Smooth muscle cell (in vitro differentiated cells): ENCODE measurements around the gene TMEM213. TPM values are rescaled to one million over a fixed set of nuclear protein-coding genes. Genes with fewer than 3 reads are reported as not detected.

Experiments
- DNase-seq: peaks from one replicate; lab custom pipeline; 2025; ENCODE audit not compliant: unreplicated experiment; lab: John Stamatoyannopoulos, UW
- H2AFZ ChIP-seq: fragments of 200-600 bp; sonication (generic); 2 replicates; pipeline ENCODE4 v1.6.0; 2016; ENCODE audit warnings: antibody characterized with exemption, low read depth, mild to moderate bottlenecking
- H3F3A ChIP-seq: fragments of 200-600 bp; sonication (generic); 2 replicates; pipeline ENCODE4 v1.6.0; 2017; ENCODE audit warnings: antibody characterized with exemption, low read depth
- H3K27ac ChIP-seq: fragments of 200-600 bp; sonication (generic); 2 replicates; pipeline ENCODE4 v1.5.1; 2016; ENCODE audit warnings: low read depth, mild to moderate bottlenecking
- H3K27me3 ChIP-seq: fragments of 200-600 bp; sonication (generic); 2 replicates; pipeline ENCODE4 v1.6.1; 2016; ENCODE audit warnings: low read depth, mild to moderate bottlenecking
- H3K36me3 ChIP-seq: fragments of 200-600 bp; sonication (generic); 2 replicates; pipeline ENCODE4 v1.5.1; 2016; ENCODE audit warnings: low read depth
- H3K4me1 ChIP-seq: fragments of 200-600 bp; sonication (generic); 2 replicates; pipeline ENCODE4 v1.5.1; 2016; ENCODE audit warnings: low read depth
- H3K4me2 ChIP-seq: fragments of 200-600 bp; sonication (generic); 2 replicates; pipeline ENCODE4 v1.6.0; 2016; ENCODE audit warnings: mild to moderate bottlenecking
- H3K4me3 ChIP-seq: fragments of 200-600 bp; sonication (generic); 2 replicates; pipeline ENCODE4 v1.5.1; 2016; ENCODE audit warnings: mild to moderate bottlenecking
- H3K79me2 ChIP-seq: fragments of 200-600 bp; sonication (generic); 2 replicates; pipeline ENCODE4 v1.6.0; 2016; ENCODE audit warnings: low read depth, mild to moderate bottlenecking
- H3K9ac ChIP-seq: fragments of 200-600 bp; sonication (generic); 2 replicates; pipeline ENCODE4 v1.6.0; 2016; ENCODE audit warnings: low read depth
- H3K9me3 ChIP-seq: fragments of 200-600 bp; sonication (generic); replicated peaks from 2 replicates; pipeline ENCODE4 v1.5.1; 2016; ENCODE audit warnings: low read depth
- H4K20me1 ChIP-seq: fragments of 200-600 bp; sonication (generic); 2 replicates; pipeline ENCODE4 v1.6.0; 2016; ENCODE audit warnings: low read depth
- WGBS: methylation state at CpG from one replicate; pipeline ENCODE4 v1.1.7; 2016; ENCODE audit warnings: low lambda C conversion rate; 5-methylcytosine and 5-hydroxymethylcytosine counted together
- polyA plus RNA-seq: library from polyadenylated mRNA; unstranded; fragments of >200 nt; fragmentation: Nextera tagmentation; extraction: Ambion mirVana; gene quantifications from 2 replicates; pipeline ENCODE4 v1.2.1, GENCODE V29; 2016
- total RNA-seq: library from RNA; depleted of rRNA; stranded (reverse); fragments of >200 nt; gene quantifications from 2 replicates; pipeline ENCODE4 v1.2.3, GENCODE V29; 2014
- TF ChIP-seq, protein P1 (sequence below): fragments of 200-600 bp; sonication (generic); IDR thresholded peaks from 2 replicates; pipeline ENCODE4 v1.5.1; 2017; ENCODE audit warnings: borderline replicate concordance, mild to moderate bottlenecking, antibody characterized with exemption; ENCODE audit not compliant: insufficient read depth, poor library complexity, severe bottlenecking

Gene TMEM213, protein sequence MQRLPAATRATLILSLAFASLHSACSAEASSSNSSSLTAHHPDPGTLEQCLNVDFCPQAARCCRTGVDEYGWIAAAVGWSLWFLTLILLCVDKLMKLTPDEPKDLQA
- total RNA-seq, result not detected in 2 replicates
- not detected in 2 replicates for polyA plus RNA-seq

DNA sequence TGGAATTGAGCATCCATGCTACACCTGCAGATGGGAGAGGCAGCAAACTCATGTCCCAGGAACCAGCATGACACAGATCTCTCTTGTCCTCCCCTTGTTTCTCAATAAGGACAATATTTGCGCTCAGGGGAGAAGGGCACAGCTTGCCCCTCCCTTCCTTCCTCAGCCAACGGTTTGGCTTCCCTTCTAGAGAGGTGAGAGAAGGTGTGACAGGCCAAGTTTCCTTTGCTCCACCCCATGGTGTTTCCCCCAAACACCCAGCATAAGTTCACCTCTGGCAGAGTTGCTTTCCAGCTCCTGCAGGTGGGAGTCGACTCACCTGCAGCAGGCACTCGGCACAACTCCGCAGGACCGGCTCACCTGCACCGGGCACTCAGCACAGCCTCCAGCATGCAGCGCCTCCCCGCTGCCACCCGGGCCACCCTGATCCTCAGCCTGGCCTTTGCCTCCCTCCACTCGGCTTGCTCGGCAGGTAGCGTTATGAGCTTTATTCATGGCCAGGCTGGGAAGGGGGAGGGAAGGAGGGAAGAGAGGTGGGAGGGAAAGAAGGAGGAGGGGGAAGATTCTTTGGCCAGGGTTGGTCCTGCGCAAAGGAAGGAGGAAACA is at the start of gene TMEM213, which contains the start of gene ATP6V0A4:
TMEM213 (plus strand) TSS at position 280 of the 606 bp plus-strand sequence; CDS start at position 391, 111 bp downstream.
ATP6V0A4 (minus strand) TSS at position 482 of the 606 bp plus-strand sequence. CDS start 26,949 bp downstream, outside the sequence.
- DNase-seq, result no peak
- 15% methylated on average over 14 of the region's 14 CpGs for WGBS

DNA sequence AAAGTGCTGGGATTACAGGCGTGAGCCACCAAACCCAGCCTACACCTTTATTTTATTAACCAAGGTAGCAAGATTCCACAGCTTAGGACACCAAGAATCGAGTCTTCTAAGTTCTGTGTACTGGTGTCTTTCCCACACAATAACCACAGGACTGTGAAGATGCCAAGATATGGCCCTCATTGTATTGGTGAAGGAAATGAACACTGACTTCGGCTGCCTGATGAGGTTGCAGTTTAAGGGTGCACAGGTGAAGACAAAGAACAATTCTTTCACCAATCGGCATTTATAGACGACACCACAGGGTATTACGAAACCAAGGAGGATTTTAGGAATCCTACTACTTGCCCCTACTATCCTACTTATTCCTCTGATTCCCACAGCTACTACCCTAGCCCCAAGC is 49.1 kb upstream of the TMEM213 start:
- DNase-seq, result no peak
- Histone ChIP-seq H4K20me1 (no peaks in the 10 kb centered on the region), H3K36me3 (no peaks in the 10 kb centered on the region), H3K79me2 (no peaks in the 10 kb centered on the region), H3K9ac (no peak overlapping the region), H3F3A (no peaks in the 10 kb centered on the region), H3K4me1 (no peaks in the 10 kb centered on the region), H3K9me3 (no peaks in the 10 kb centered on the region), H3K27me3 (no peaks in the 10 kb centered on the region), H3K27ac (no peak overlapping the region), H3K4me3 (no peak overlapping the region), H3K4me2 (no peak overlapping the region), H2AFZ (no peak overlapping the region)
- TF ChIP-seq, protein P1, sequence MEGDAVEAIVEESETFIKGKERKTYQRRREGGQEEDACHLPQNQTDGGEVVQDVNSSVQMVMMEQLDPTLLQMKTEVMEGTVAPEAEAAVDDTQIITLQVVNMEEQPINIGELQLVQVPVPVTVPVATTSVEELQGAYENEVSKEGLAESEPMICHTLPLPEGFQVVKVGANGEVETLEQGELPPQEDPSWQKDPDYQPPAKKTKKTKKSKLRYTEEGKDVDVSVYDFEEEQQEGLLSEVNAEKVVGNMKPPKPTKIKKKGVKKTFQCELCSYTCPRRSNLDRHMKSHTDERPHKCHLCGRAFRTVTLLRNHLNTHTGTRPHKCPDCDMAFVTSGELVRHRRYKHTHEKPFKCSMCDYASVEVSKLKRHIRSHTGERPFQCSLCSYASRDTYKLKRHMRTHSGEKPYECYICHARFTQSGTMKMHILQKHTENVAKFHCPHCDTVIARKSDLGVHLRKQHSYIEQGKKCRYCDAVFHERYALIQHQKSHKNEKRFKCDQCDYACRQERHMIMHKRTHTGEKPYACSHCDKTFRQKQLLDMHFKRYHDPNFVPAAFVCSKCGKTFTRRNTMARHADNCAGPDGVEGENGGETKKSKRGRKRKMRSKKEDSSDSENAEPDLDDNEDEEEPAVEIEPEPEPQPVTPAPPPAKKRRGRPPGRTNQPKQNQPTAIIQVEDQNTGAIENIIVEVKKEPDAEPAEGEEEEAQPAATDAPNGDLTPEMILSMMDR, result no peak
- WGBS, result 96% methylated on average over 6 of the region's 6 CpGs

More for the DNA sequence above, at the start of gene TMEM213, which contains the start of gene ATP6V0A4:
- TF ChIP-seq, protein P1, result no peak
- H3K36me3 ChIP-seq, result no peaks in the 10 kb centered on the region
- H2AFZ ChIP-seq, result no peak within 1 kb of the TSS
- no peaks in the 10 kb centered on the region for H3F3A ChIP-seq
- H3K4me2 ChIP-seq, result no peak within 1 kb of the TSS
- no peak within 1 kb of the TSS for H3K9ac ChIP-seq
- no peaks in the 10 kb centered on the region for H4K20me1 ChIP-seq
- no peaks in the 10 kb centered on the region for H3K9me3 ChIP-seq
- no peaks in the 10 kb centered on the region for H3K79me2 ChIP-seq
- H3K4me3 ChIP-seq, result no peak within 1 kb of the TSS
- H3K27ac ChIP-seq, result no peak within 1 kb of the TSS
- H3K4me1 ChIP-seq, result no peaks in the 10 kb centered on the region
- peaks cover 17% of the 10 kb centered on the region for H3K27me3 ChIP-seq

GRCh38 chr7:138749960-138750359 is 47.8 kb upstream of the TMEM213 start:
- Histone ChIP-seq H3K27ac (no peak overlapping the region), H3K4me1 (peaks cover 2% of the 10 kb centered on the region), H2AFZ (no peak overlapping the region), H3K4me2 (no peak overlapping the region), H3K4me3 (no peak overlapping the region), H3K36me3 (no peaks in the 10 kb centered on the region), H3K9ac (no peak overlapping the region), H3K27me3 (no peaks in the 10 kb centered on the region), H3K9me3 (no peaks in the 10 kb centered on the region), H4K20me1 (no peaks in the 10 kb centered on the region), H3F3A (no peaks in the 10 kb centered on the region), H3K79me2 (no peaks in the 10 kb centered on the region)
- DNase-seq, result no peak
- whole genome bisulfite sequencing, result 84% methylated on average over 3 of the region's 3 CpGs
- TF ChIP-seq, protein P1, result no peak

DNA sequence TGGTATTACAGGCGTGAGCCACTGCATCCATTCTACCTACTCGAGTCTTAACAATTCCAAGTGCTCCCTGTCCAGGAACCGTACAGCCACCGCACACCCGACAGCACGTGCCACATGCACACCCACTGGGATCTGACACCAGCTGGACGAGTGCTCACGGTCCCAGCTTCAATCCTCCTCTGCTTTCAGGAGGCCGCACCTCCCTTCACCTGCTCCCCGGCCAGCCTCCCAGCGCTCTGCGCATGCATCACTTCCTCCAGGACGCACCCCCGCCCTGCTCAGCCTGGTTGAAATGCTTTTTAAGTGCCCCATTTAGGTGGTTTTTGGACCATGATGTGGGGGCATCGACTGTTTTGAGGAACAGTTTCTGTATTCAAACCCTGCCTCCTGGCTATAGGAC is 47.3 kb upstream of the TMEM213 start:
- Histone ChIP-seq H3K79me2 (no peaks in the 10 kb centered on the region), H4K20me1 (no peaks in the 10 kb centered on the region), H3K27ac (no peak overlapping the region), H3K9me3 (no peaks in the 10 kb centered on the region), H3K27me3 (no peaks in the 10 kb centered on the region), H3K9ac (no peak overlapping the region), H3K4me3 (no peak overlapping the region), H3F3A (no peaks in the 10 kb centered on the region), H3K4me1 (peaks cover 7% of the 10 kb centered on the region), H2AFZ (no peak overlapping the region), H3K36me3 (no peaks in the 10 kb centered on the region), H3K4me2 (no peak overlapping the region)
- DNase-seq, result no peak
- TF ChIP-seq, protein P1, result no peak
- WGBS, result 96% methylated on average over 15 of the region's 15 CpGs
